HG03565 (cell line): ENCODE measurements around the gene C6.
"Not testable (repeated sequence)": the region's sequence is repeated elsewhere in the genome, so short reads cannot be mapped to it uniquely, and the experiment has no call there.

ENCODE experiments used
- ATAC-seq: cut with Tn5 transposase; IDR thresholded peaks from one replicate; pipeline ENCODE4 v1.9.1; 2021; ENCODE audit warnings: mild to moderate bottlenecking, moderate library complexity; ENCODE audit not compliant: unreplicated experiment

The C6 gene

GRCh38 chr5:41200506-41200905, 12.8 kb downstream of the C6 start:
- no peak for ATAC-seq

GRCh38 chr5:41199660-41200059, 13.7 kb downstream of the C6 start:
- ATAC-seq = no peak

- no peak for ATAC-seq
Measured at GRCh38 chr5:41196197-41196596, 17.1 kb downstream of the C6 start.

GRCh38 chr5:41195228-41195627, 18.1 kb downstream of the C6 start:
- ATAC-seq = no peak

GRCh38 chr5:41194339-41194738, 19.0 kb downstream of the C6 start:
- no peak for ATAC-seq

- ATAC-seq = no peak
Measured at GRCh38 chr5:41193456-41194205, 19.7 kb downstream of the C6 start.

- ATAC-seq = no peak
Measured at GRCh38 chr5:41191249-41191648, 22.1 kb downstream of the C6 start.

GRCh38 chr5:41186143-41186542, 27.2 kb downstream of the C6 start:
- ATAC-seq = no peak

GRCh38 chr5:41183331-41183730, 30.0 kb downstream of the C6 start:
- ATAC-seq = not testable (repeated sequence)

GRCh38 chr5:41182666-41183065, 30.7 kb downstream of the C6 start:
- no peak for ATAC-seq

GRCh38 chr5:41181691-41182564, 31.4 kb downstream of the C6 start:
- no peak for ATAC-seq

GRCh38 chr5:41176952-41177351, 36.4 kb downstream of the C6 start:
- ATAC-seq = no peak

GRCh38 chr5:41172012-41172411, 41.3 kb downstream of the C6 start:
- ATAC-seq = no peak

- ATAC-seq = no peak
Measured at GRCh38 chr5:41161271-41161670, 52.1 kb downstream of the C6 start.

- no peak for ATAC-seq
Measured at GRCh38 chr5:41157272-41157894, 55.9 kb downstream of the C6 start.

- no peak for ATAC-seq
Measured at GRCh38 chr5:41156739-41157138, 56.6 kb downstream of the C6 start.

GRCh38 chr5:41154491-41154890, 58.8 kb downstream of the C6 start:
- no peak for ATAC-seq

GRCh38 chr5:41151564-41151963, 61.8 kb downstream of the C6 start:
- no peak for ATAC-seq

- no peak for ATAC-seq
Measured at GRCh38 chr5:41148448-41148847, 64.9 kb downstream of the C6 start.

- no peak for ATAC-seq
Measured at GRCh38 chr5:41145306-41145705, 68.0 kb downstream of the C6 start.

GRCh38 chr5:41143131-41143901, 70.0 kb downstream of the C6 start:
- no peak for ATAC-seq
